GM13976 (cell line): Measurements from ENCODE around the gene AGER.

Experiments used
- DNase-seq: peaks from one replicate; pipeline ENCODE4 v3.0.0; 2012; ENCODE audit warnings: low spot score
- CTCF ChIP-seq: IDR thresholded peaks from 2 replicates; pipeline ENCODE4 v1.5.1; 2012; ENCODE audit warnings: borderline replicate concordance, mild to moderate bottlenecking; ENCODE audit not compliant: insufficient read depth; ENCODE audit errors: extremely low read depth, missing control alignments, control extremely low read depth
- in situ Hi-C: fragments of 300-500 bp; cut with MboI; formaldehyde crosslinking; loops from one replicate; pipeline ENCODE4 v1.12.0; 2022; ENCODE audit warnings: low sequenced_read_pairs, mixed read lengths, inconsistent platforms; ENCODE audit not compliant: unreplicated experiment

Gene AGER

GRCh38 chr6:32167761-32168262, 16.2 kb downstream of the AGER start:
- no peak for TF ChIP-seq CTCF
- in situ Hi-C loops = no loop called here
- DNase-seq = no peak

GRCh38 chr6:32167154-32167760, 16.8 kb downstream of the AGER start:
- no peak for DNase-seq
- no peak for TF ChIP-seq CTCF
- in situ Hi-C loops = no loop called here

GRCh38 chr6:32166411-32167061, 17.5 kb downstream of the AGER start:
- TF ChIP-seq CTCF = no peak
- DNase-seq = peak; percentile 31
- in situ Hi-C loops = no loop called here

GRCh38 chr6:32164295-32164694, 19.8 kb downstream of the AGER start, which contains the start of gene EGFL8:
TSS of gene EGFL8 (plus strand) at chr6:32164595. CDS start at chr6:32166166, 1,571 bp downstream.
- in situ Hi-C loops = no loop called here
- DNase-seq = no peak
- no peak for TF ChIP-seq CTCF

GRCh38 chr6:32163559-32164258, 20.3 kb downstream of the AGER start:
- in situ Hi-C loops = no loop called here
- DNase-seq = no peak
- no peak for TF ChIP-seq CTCF

GRCh38 chr6:32158052-32158451, 26.0 kb downstream of the AGER start:
- in situ Hi-C loops = no loop called here
- TF ChIP-seq CTCF = no peak

More at GRCh38 chr6:32158052-32158451, 26.0 kb downstream of the AGER start:
- DNase-seq = no peak
